ENCODE results near the gene BBS9.

DNA sequence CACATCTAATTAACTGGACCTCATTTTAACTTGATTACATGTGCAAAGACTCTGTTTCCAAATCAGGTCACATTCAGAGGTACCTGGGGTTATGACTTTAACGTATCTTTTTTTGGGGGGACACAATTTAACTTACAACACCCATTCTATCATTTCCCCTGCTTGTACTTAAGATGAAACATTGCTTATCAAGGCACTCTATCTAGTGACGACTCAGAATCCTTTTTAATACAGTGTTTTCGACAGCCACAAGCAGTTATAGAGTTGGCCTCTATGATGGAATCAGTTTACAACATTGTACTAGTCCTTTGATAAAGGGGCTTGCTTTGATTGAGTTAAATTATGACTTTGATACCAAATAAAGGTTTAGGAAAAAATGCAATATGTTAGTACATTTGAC is 22.7 kb downstream of the BBS9 start:
- TF ChIP-seq, protein P1, sequence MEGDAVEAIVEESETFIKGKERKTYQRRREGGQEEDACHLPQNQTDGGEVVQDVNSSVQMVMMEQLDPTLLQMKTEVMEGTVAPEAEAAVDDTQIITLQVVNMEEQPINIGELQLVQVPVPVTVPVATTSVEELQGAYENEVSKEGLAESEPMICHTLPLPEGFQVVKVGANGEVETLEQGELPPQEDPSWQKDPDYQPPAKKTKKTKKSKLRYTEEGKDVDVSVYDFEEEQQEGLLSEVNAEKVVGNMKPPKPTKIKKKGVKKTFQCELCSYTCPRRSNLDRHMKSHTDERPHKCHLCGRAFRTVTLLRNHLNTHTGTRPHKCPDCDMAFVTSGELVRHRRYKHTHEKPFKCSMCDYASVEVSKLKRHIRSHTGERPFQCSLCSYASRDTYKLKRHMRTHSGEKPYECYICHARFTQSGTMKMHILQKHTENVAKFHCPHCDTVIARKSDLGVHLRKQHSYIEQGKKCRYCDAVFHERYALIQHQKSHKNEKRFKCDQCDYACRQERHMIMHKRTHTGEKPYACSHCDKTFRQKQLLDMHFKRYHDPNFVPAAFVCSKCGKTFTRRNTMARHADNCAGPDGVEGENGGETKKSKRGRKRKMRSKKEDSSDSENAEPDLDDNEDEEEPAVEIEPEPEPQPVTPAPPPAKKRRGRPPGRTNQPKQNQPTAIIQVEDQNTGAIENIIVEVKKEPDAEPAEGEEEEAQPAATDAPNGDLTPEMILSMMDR (IDR thresholded peaks at IDR 0.05), result no peak
- TF ChIP-seq POLR2A (IDR thresholded peaks at IDR 0.05), result no peak

Data from testis (tissue), 2 donors.